Activated CD8-positive, alpha-beta memory T cell treated with anti-CD3 and anti-CD28 coated beads, Interleukin-2, amount 50 U/mL, for 24 hours (primary cell): ENCODE results near the gene SPDYE2.
"Not testable (repeated sequence)": the region's sequence is repeated elsewhere in the genome, so short reads cannot be mapped to it uniquely, and the experiment has no call there.

Source experiments
- DNase-seq: peaks from one replicate; pipeline ENCODE4 v3.0.0-alpha.2; 2020; ENCODE audit errors: extremely low read depth

SPDYE2 gene

DNA sequence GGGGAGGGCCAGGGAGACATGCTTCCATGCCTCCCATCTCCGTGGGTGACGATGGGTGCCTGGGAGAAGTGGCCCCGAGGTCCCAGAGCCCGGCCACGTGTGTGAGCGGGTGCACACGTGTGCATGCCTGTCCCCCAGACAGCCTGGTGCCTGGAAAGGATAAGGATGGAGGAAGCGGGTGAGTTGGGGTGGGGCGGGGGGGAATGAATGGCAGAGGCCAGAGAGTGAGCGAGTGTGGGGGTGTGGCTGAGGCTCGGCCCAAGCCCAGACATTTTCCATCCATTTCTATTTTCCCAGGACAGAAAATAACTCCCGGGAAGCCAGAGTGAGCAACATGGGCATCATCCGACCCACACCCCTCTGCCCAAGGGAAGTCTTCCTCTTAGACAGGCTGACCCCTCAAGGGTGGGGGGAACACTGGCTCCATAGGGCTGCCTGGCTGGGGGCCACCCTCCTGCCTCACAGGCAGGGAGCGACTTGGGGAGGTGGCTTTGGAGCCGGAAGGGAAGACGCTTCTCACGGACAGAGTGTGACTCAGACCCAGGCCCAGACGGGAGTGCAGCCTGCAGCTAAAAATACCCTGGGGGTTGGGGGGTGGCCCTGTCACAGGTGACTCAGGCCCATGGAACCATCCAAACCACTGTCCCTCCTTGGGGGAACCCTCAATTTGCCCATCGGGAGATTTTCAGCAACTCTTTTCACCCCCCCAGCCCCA, 53.6 kb downstream of the SPDYE2 start:
- DNase-seq: not testable (repeated sequence)

- not testable (repeated sequence) for DNase-seq
These were observed 55.8 kb downstream of the SPDYE2 start for GRCh38 chr7:102606848-102607247.

GRCh38 chr7:102609734-102610133, 58.7 kb downstream of the SPDYE2 start:
- not testable (repeated sequence) for DNase-seq

- not testable (repeated sequence) for DNase-seq
These were observed 59.4 kb downstream of the SPDYE2 start for GRCh38 chr7:102610441-102610840.

DNA sequence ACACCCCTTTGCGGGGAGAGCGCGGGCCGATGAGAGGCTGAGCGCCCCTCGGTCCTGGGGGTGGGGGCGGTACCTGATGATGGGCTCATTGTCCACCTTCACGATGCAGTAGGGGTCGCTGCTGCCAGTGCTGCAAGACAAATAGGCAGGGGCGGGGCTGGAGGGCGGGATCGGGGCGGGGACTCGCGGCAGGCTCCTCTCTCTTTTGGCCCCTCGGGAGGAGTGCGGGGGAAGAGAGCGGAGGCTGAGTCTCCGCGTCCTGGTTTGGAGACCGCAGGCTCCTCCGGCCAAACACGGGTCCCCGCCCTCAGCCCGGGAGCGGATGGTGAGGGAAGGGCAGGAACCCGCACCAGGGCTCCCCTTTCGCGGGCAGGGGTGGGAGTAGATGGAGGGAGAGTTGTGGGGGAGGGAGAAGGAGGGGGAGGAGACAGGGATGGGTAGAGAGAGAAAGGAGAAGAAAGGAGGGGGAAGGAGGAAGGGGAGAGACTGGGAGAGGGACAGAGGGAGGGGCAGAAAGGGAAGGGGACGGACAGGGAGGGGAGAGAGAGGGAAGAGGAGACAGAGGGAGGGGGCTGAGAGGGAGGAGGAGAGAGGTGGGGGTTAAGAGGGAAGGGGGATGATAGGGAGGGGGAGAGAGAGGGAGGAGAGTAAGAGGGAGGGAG, 60.1 kb downstream of the SPDYE2 start:
- not testable (repeated sequence) for DNase-seq

- DNase-seq: not testable (repeated sequence)
These were observed 60.8 kb downstream of the SPDYE2 start for GRCh38 chr7:102611675-102612325.
